ENCODE results near the gene PTPRT.
"Not testable (repeated sequence)": the region's sequence is repeated elsewhere in the genome, so short reads cannot be mapped to it uniquely, and the experiment has no call there.

The PTPRT gene

DNA sequence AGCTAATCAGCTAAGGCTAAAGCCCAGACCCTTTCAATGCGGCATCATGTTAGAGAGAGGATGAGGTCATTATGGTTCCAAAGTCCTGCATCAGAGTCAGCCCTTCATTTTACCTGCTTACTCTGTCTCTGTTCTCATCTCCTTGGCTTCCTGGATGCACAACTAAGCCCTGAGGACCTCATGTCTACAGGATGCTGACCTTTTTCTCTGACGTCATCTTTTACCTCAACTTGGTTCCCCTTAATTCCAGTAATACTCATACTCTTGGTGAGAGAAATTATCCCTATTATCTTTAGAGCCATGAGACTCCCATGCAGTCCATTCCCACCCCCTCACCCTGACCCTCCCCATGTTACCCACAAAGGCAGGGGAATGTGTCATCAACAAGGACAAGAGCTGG, 935.0 kb downstream of the PTPRT start:
- Histone ChIP-seq H3K79me2 (ENCODE audit: control insufficient read depth, insufficient read depth, low read length, unreplicated experiment) (no peaks in the 10 kb centered on the region), H3K27ac (ENCODE audit: low read depth, low read length) (no peak overlapping the region), H3K27me3 (ENCODE audit: insufficient read depth, low read length) (no peaks in the 10 kb centered on the region), H3K36me3 (ENCODE audit: insufficient read depth, low read length) (no peaks in the 10 kb centered on the region), H3K4me1 (ENCODE audit: control insufficient read depth, insufficient read depth, low read length, unreplicated experiment) (no peaks in the 10 kb centered on the region), H3K4me3 (ENCODE audit: low read depth, low read length) (no peak overlapping the region), H2AFZ (ENCODE audit: low read length, unreplicated experiment) (no peak overlapping the region)

DNA sequence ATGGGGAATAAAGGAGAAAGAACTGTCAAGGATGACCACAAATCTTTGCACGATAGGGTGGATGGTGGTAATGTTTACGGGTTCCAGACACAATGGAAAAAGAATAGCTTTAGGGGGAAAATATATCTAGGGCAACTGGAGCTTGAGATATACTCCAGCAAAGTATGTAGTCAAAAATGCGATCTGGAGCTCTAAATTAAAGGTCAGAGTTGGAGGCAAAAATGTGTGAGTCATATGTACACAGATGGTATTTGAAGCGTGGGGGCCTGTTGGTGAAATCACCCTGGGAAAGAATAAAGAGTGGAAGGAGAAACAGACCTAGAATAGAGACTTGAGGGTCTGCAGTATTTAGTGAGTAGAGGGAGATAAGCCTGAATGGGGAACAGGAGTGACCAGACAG, 937.6 kb downstream of the PTPRT start:
- Histone ChIP-seq H3K27me3 (ENCODE audit: insufficient read depth, low read length) (no peaks in the 10 kb centered on the region), H3K27ac (ENCODE audit: low read depth, low read length) (no peak overlapping the region), H3K79me2 (ENCODE audit: control insufficient read depth, insufficient read depth, low read length, unreplicated experiment) (no peaks in the 10 kb centered on the region), H3K4me3 (ENCODE audit: low read depth, low read length) (no peak overlapping the region), H2AFZ (ENCODE audit: low read length, unreplicated experiment) (no peak overlapping the region), H3K4me1 (ENCODE audit: control insufficient read depth, insufficient read depth, low read length, unreplicated experiment) (no peaks in the 10 kb centered on the region), H3K36me3 (ENCODE audit: insufficient read depth, low read length) (no peaks in the 10 kb centered on the region)

DNA sequence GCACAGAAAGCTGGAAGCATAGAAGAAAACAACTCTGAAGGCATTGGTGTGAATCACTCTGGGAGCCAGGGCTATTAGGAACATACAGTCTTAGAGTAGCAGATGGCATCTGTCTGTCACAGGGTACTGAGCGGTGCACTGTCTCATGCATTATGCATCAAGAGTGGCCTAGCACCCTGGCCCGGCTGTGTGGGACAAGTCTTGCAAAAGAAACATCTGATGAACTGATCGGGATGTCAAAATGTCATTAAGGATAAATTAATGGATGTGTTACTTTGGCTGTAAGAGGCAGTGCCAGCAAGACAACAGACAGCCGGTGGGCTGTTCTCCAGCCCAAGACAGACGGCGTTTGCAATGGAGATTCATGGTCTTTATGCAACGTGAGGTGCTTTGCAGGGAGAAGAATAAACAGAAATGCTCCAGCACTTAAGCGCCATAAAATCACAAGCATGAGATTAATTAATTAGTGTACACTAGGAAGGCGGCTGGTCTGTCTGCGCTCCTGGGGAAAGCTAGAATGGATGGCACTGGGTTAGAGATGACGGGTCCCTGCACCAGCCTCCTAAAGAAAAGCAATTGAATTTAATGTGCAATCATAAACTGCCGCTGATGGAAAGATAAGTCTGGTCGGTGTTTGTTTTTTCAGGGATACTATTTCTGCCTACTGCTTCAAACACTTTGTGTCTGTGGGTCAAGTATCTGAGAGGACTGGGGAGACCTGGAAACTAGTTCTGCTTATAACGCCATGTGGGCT, 970.9 kb downstream of the PTPRT start:
- no peak overlapping the region for H3K4me3 ChIP-seq (ENCODE audit: low read depth, low read length)
- no peak overlapping the region for H2AFZ ChIP-seq (ENCODE audit: low read length, unreplicated experiment)
- no peaks in the 10 kb centered on the region for H3K27me3 ChIP-seq (ENCODE audit: insufficient read depth, low read length)
- H3K36me3 ChIP-seq (ENCODE audit: insufficient read depth, low read length): no peaks in the 10 kb centered on the region
- H3K4me1 ChIP-seq (ENCODE audit: control insufficient read depth, insufficient read depth, low read length, unreplicated experiment): no peaks in the 10 kb centered on the region
- no peak overlapping the region for H3K27ac ChIP-seq (ENCODE audit: low read depth, low read length)
- H3K79me2 ChIP-seq (ENCODE audit: control insufficient read depth, insufficient read depth, low read length, unreplicated experiment): no peaks in the 10 kb centered on the region

DNA sequence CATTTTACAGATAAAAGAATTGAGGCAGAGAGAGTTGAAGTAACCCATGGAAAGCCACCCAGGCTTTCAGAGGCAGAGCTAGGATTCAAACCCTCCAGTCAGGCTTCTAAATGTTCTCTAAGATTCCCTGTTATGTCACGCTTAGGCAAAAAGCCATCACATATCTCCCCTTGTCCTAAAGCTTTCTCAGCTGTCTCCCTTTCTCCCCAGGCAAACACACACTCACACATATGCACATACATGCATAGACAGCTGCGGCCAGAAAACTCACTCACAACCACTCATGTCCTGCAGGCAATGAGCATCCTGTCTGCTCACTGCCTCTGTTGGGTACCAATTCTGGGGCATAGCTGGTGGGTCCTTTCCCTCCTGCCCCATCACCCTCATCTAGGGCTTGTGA, 975.6 kb downstream of the PTPRT start:
- no peaks in the 10 kb centered on the region for H3K79me2 ChIP-seq (ENCODE audit: control insufficient read depth, insufficient read depth, low read length, unreplicated experiment)
- no peak overlapping the region for H3K4me3 ChIP-seq (ENCODE audit: low read depth, low read length)
- no peaks in the 10 kb centered on the region for H3K4me1 ChIP-seq (ENCODE audit: control insufficient read depth, insufficient read depth, low read length, unreplicated experiment)
- no peak overlapping the region for H2AFZ ChIP-seq (ENCODE audit: low read length, unreplicated experiment)
- no peaks in the 10 kb centered on the region for H3K27me3 ChIP-seq (ENCODE audit: insufficient read depth, low read length)
- no peaks in the 10 kb centered on the region for H3K36me3 ChIP-seq (ENCODE audit: insufficient read depth, low read length)
- H3K27ac ChIP-seq (ENCODE audit: low read depth, low read length): no peak overlapping the region

DNA sequence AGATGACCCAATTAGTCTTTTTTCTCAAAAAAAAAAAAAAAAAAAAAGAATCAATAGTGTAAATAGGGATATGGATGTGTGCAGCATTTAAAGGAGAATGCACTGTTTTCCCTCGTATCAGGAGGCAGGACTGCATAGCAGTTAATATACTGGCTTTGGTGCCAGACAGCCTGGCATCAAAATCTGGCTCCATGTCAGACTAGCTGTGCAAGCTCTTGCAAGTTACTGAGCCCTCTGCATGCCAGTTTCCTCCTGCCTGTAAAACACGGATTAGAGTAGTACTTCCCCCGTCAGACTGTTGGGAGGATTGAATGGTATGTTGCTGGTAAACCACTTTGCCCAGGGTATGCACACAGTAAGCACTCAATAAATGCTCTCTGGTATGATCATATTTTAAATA, 977.3 kb downstream of the PTPRT start:
- no peak overlapping the region for H3K4me3 ChIP-seq (ENCODE audit: low read depth, low read length)
- H3K4me1 ChIP-seq (ENCODE audit: control insufficient read depth, insufficient read depth, low read length, unreplicated experiment): no peaks in the 10 kb centered on the region
- H2AFZ ChIP-seq (ENCODE audit: low read length, unreplicated experiment): no peak overlapping the region
- no peaks in the 10 kb centered on the region for H3K36me3 ChIP-seq (ENCODE audit: insufficient read depth, low read length)
- no peaks in the 10 kb centered on the region for H3K27me3 ChIP-seq (ENCODE audit: insufficient read depth, low read length)
- no peaks in the 10 kb centered on the region for H3K79me2 ChIP-seq (ENCODE audit: control insufficient read depth, insufficient read depth, low read length, unreplicated experiment)
- H3K27ac ChIP-seq (ENCODE audit: low read depth, low read length): no peak overlapping the region

DNA sequence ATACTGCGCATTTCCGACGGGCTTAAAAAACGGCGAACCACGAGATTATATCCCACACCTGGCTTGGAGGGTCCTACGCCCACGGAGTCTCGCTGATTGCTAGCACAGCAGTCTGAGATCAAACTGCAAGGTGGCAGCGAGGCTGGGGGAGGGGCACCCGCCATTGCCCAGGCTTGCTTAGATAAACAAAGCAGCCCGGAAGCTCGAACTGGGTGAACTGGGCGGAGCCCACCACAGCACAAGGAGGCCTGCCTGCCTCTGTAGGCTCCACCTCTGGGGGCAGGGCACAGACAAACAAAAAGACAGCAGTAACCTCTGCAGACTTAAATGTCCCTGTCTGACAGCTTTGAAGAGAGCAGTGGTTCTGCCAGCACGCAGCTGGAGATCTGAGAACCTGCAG, 983.1 kb downstream of the PTPRT start:
- H2AFZ ChIP-seq (ENCODE audit: low read length, unreplicated experiment); H3K27me3 ChIP-seq (ENCODE audit: insufficient read depth, low read length); H3K4me3 ChIP-seq (ENCODE audit: low read depth, low read length); H3K79me2 ChIP-seq (ENCODE audit: control insufficient read depth, insufficient read depth, low read length, unreplicated experiment); H3K27ac ChIP-seq (ENCODE audit: low read depth, low read length); H3K4me1 ChIP-seq (ENCODE audit: control insufficient read depth, insufficient read depth, low read length, unreplicated experiment); H3K36me3 ChIP-seq (ENCODE audit: insufficient read depth, low read length): not testable (repeated sequence)

DNA sequence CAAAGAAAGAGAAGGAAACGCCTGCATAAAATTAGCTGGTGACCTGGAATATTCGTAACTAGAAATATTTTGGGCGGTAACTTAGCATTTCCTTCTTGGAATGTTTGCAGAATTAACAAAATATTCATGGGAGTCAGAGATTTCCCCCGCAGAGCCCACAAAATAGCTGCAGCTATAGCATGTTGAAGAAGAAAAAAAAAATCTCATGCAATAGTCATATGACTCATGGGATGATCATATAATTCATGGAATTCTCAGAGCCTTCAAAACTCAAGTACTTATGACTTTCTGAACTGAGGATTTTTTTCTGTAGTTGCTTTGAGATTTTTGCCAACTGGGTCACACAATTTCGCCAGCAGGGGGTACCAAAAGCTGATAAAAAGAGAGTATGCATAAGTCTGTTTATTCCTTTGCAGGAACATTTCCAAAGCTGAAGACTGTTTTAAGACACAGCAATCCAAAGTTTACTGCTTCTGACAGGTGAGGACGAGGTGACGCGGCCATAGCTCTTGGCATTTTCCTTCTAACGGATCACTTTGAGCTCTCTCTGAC, 985.5 kb downstream of the PTPRT start:
- Histone ChIP-seq H3K4me3 (ENCODE audit: low read depth, low read length) (no peak overlapping the region), H3K79me2 (ENCODE audit: control insufficient read depth, insufficient read depth, low read length, unreplicated experiment) (no peaks in the 10 kb centered on the region), H2AFZ (ENCODE audit: low read length, unreplicated experiment) (no peak overlapping the region), H3K27ac (ENCODE audit: low read depth, low read length) (no peak overlapping the region), H3K27me3 (ENCODE audit: insufficient read depth, low read length) (no peaks in the 10 kb centered on the region), H3K36me3 (ENCODE audit: insufficient read depth, low read length) (no peaks in the 10 kb centered on the region), H3K4me1 (ENCODE audit: control insufficient read depth, insufficient read depth, low read length, unreplicated experiment) (no peaks in the 10 kb centered on the region)

DNA sequence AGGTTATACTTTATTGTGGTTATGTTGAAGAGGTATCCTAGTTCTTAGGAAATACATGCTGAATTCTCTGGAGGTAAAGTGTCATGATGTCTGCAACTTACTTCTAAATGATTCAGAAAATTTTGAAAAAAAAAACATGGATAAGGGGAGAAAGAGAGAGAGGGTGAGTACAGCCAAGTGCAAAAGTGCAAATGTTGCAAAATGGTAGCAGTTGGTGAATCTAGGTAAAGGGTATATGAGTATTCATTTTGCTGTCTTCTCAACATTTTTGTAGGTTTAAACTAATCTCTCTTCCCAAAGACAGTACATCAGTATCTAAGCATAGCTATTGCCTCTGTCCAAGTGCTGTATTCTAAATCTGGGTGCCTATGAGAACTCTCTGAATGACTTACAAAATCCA, 992.1 kb downstream of the PTPRT start:
- H3K27me3 ChIP-seq (ENCODE audit: insufficient read depth, low read length): no peaks in the 10 kb centered on the region
- no peaks in the 10 kb centered on the region for H3K4me1 ChIP-seq (ENCODE audit: control insufficient read depth, insufficient read depth, low read length, unreplicated experiment)
- H3K4me3 ChIP-seq (ENCODE audit: low read depth, low read length): no peak overlapping the region

DNA sequence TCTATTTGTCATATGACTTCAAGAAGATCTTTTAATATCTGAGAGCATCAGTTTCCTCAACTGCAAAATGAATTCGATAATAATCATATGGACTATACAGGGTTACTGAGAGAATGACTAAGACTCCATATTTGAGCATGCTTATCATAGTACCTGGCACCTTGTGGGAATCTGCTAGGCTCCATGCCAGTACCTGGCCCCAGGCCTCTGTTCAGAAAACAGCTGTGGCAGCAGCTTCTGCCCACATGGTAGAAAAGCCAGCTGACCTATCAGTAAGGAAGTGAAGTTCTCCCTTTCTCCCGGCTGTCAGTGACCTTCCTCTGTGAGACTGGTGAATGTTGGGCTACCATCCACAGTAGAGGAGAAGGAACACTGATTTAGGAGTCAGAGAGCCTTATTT, 996.6 kb downstream of the PTPRT start:
- Histone ChIP-seq H3K27ac (ENCODE audit: low read depth, low read length) (no peak overlapping the region), H3K4me1 (ENCODE audit: control insufficient read depth, insufficient read depth, low read length, unreplicated experiment) (no peaks in the 10 kb centered on the region), H3K79me2 (ENCODE audit: control insufficient read depth, insufficient read depth, low read length, unreplicated experiment) (no peaks in the 10 kb centered on the region), H2AFZ (ENCODE audit: low read length, unreplicated experiment) (no peak overlapping the region), H3K27me3 (ENCODE audit: insufficient read depth, low read length) (no peaks in the 10 kb centered on the region), H3K4me3 (ENCODE audit: low read depth, low read length) (no peak overlapping the region), H3K36me3 (ENCODE audit: insufficient read depth, low read length) (no peaks in the 10 kb centered on the region)

More for the DNA sequence above, 992.1 kb downstream of the PTPRT start:
- Histone ChIP-seq H3K79me2 (ENCODE audit: control insufficient read depth, insufficient read depth, low read length, unreplicated experiment) (no peaks in the 10 kb centered on the region), H2AFZ (ENCODE audit: low read length, unreplicated experiment) (no peak overlapping the region), H3K27ac (ENCODE audit: low read depth, low read length) (no peak overlapping the region), H3K36me3 (ENCODE audit: insufficient read depth, low read length) (no peaks in the 10 kb centered on the region)

DNA sequence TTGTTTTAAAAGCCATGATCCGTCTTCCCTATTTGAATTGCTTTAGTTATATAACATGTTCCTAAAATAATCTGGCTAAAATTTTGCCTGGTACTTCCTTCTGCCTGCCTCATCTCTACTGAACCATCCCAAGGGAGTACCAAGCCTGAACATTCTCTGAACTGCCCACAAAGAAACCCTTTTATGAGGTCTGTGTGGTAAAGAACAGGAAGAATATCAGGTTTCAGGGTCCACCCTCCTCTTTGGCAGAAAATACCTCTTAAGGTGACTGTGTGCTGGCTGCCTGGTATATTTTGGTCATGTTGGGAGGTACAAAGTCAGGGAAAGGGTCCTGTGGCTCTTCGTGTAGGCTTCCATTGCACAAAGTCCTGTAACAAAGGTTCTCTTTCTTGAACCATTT, 997.4 kb downstream of the PTPRT start:
- no peaks in the 10 kb centered on the region for H3K36me3 ChIP-seq (ENCODE audit: insufficient read depth, low read length)
- no peak overlapping the region for H3K4me3 ChIP-seq (ENCODE audit: low read depth, low read length)
- H3K4me1 ChIP-seq (ENCODE audit: control insufficient read depth, insufficient read depth, low read length, unreplicated experiment): no peaks in the 10 kb centered on the region
- no peaks in the 10 kb centered on the region for H3K79me2 ChIP-seq (ENCODE audit: control insufficient read depth, insufficient read depth, low read length, unreplicated experiment)
- no peak overlapping the region for H3K27ac ChIP-seq (ENCODE audit: low read depth, low read length)
- H3K27me3 ChIP-seq (ENCODE audit: insufficient read depth, low read length): no peaks in the 10 kb centered on the region
- no peak overlapping the region for H2AFZ ChIP-seq (ENCODE audit: low read length, unreplicated experiment)

DNA sequence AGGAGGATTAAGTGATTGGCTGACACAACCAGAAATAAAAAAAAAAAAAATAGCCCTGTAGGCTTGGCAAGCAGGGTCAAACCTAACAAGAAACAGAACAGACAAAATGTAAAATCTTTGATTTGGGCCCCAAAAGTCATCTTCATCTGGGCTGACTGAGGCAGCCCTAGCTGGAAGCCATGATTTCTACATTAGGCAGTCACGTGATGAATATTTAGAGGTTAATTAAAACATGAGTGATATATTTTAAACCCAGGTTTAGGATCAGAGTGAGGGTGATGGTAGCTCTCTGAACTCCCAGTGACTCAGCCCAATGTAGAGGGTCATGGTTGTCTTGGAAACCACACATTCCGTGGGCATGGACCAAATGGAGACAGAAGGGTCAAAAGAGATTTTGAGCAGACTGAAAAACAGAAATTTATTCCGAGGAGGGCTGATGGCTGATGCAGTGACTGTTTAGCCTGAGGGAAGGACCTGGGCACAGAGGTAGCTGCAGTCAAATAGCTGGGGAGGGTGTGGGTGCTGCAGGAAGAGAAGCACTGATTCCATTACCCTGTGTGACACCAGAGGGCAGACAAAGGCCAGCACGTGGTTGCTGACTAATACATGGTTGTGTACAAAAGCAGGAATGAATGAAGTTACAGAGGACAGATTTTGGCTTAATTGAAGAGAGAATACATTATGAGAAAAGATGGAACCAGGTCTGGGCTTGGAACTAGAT, 998.4 kb downstream of the PTPRT start:
- Histone ChIP-seq H3K79me2 (ENCODE audit: control insufficient read depth, insufficient read depth, low read length, unreplicated experiment) (no peaks in the 10 kb centered on the region), H3K4me1 (ENCODE audit: control insufficient read depth, insufficient read depth, low read length, unreplicated experiment) (no peaks in the 10 kb centered on the region), H2AFZ (ENCODE audit: low read length, unreplicated experiment) (no peak overlapping the region), H3K36me3 (ENCODE audit: insufficient read depth, low read length) (no peaks in the 10 kb centered on the region), H3K27me3 (ENCODE audit: insufficient read depth, low read length) (no peaks in the 10 kb centered on the region), H3K27ac (ENCODE audit: low read depth, low read length) (no peak overlapping the region), H3K4me3 (ENCODE audit: low read depth, low read length) (no peak overlapping the region)
